WTC11 (cell line): Measurements from ENCODE around the gene PAF1. TPM values are rescaled to one million over a fixed set of nuclear protein-coding genes. Genes with fewer than 3 reads are reported as not detected.

Experiments used
- ATAC-seq: fragments of 200-7000 bp; cut with Tn5 transposase; 2 replicates; pipeline ENCODE4 v1.10.0; 2021; ENCODE audit warnings: mild to moderate bottlenecking, moderate library complexity
- CTCF ChIA-PET: fragments of 300-600 bp; sonication (Branson Sonifier 250); formaldehyde crosslinking; loops from one replicate; lab custom pipeline; 2021; ENCODE audit warnings: antibody characterized with exemption; lab: Charles Lee
- POLR2A ChIA-PET: fragments of 350-600 bp; sonication (Branson Sonifier 250); formaldehyde crosslinking; loops from one replicate; lab custom pipeline; 2021; ENCODE audit warnings: antibody characterized with exemption; lab: Charles Lee
- DNase-seq: peaks from one replicate; pipeline ENCODE4 v3.0.0; 2021; ENCODE audit warnings: low spot score
- H3K27ac Mint-ChIP-seq: 2 replicates; pipeline ENCODE4 v1.8.0; 2021; ENCODE audit warnings: mixed read lengths
- H3K27me3 Mint-ChIP-seq: 2 replicates; pipeline ENCODE4 v1.8.0; 2021; ENCODE audit warnings: low read depth, mild to moderate bottlenecking, moderate library complexity, mixed read lengths
- H3K36me3 Mint-ChIP-seq: 2 replicates; pipeline ENCODE4 v1.8.0; 2021; ENCODE audit warnings: mixed read lengths
- H3K4me1 Mint-ChIP-seq: 2 replicates; pipeline ENCODE4 v1.8.0; 2022; ENCODE audit warnings: mixed read lengths
- H3K4me3 Mint-ChIP-seq: 2 replicates; pipeline ENCODE4 v1.8.0; 2021; ENCODE audit warnings: mild to moderate bottlenecking, moderate library complexity, mixed read lengths
- H3K9me3 Mint-ChIP-seq: 2 replicates; pipeline ENCODE4 v1.8.0; 2021; ENCODE audit warnings: mixed read lengths
- CBFB ChIP-seq: sonication (generic); formaldehyde crosslinking; IDR thresholded peaks from 2 replicates; pipeline ENCODE4 v1.8.1; 2022; ENCODE audit warnings: mild to moderate bottlenecking, low read depth, missing genetic modification reagents
- ESRRA ChIP-seq: sonication (generic); formaldehyde crosslinking; IDR thresholded peaks from 2 replicates; pipeline ENCODE4 v1.8.1; 2022; ENCODE audit warnings: mild to moderate bottlenecking, missing genetic modification reagents, borderline replicate concordance
- ETV6 ChIP-seq: sonication (generic); formaldehyde crosslinking; IDR thresholded peaks from 2 replicates; pipeline ENCODE4 v1.8.1; 2022; ENCODE audit warnings: mild to moderate bottlenecking, missing genetic modification reagents
- GABPB1 ChIP-seq: sonication (generic); formaldehyde crosslinking; IDR thresholded peaks from 2 replicates; pipeline ENCODE4 v1.8.1; 2023; ENCODE audit warnings: mild to moderate bottlenecking, missing genetic modification reagents
- HMGA2 ChIP-seq: fragments of 250-450 bp; sonication (Bioruptor Pico); IDR thresholded peaks from 2 replicates; pipeline ENCODE4 v1.4.0; 2021; ENCODE audit warnings: mild to moderate bottlenecking, moderate library complexity
- JAZF1 ChIP-seq: fragments of 250-450 bp; sonication (Bioruptor Pico); IDR thresholded peaks from 2 replicates; pipeline ENCODE4 v1.9.0; 2021; ENCODE audit warnings: moderate library complexity, mild to moderate bottlenecking, inconsistent platforms
- NFE2L1 ChIP-seq: sonication (generic); formaldehyde crosslinking; IDR thresholded peaks from 2 replicates; pipeline ENCODE4 v1.8.1; 2023; ENCODE audit warnings: missing genetic modification reagents
- TEAD4 ChIP-seq: sonication (generic); formaldehyde crosslinking; IDR thresholded peaks from 2 replicates; pipeline ENCODE4 v1.8.0; 2022; ENCODE audit warnings: mild to moderate bottlenecking, missing genetic modification reagents
- ZNF138 ChIP-seq: sonication (generic); formaldehyde crosslinking; conservative IDR thresholded peaks from 2 replicates; pipeline ENCODE4 v1.8.1; 2022; ENCODE audit warnings: mild to moderate bottlenecking, moderate library complexity, missing genetic modification reagents
- ZNF232 ChIP-seq: sonication (generic); formaldehyde crosslinking; IDR thresholded peaks from 2 replicates; pipeline ENCODE4 v1.8.0; 2022; ENCODE audit warnings: mild to moderate bottlenecking, missing genetic modification reagents
- ZNF423 ChIP-seq: fragments of 250-450 bp; sonication (Bioruptor Pico); IDR thresholded peaks from 2 replicates; pipeline ENCODE4 v2.1.2; 2022; ENCODE audit warnings: mild to moderate bottlenecking, moderate library complexity
- total RNA-seq: library from RNA; stranded (reverse); gene quantifications from 3 replicates; pipeline ENCODE4 v1.2.3, GENCODE V29; 2021
- TF ChIP-seq, protein P1 (sequence below): sonication (generic); formaldehyde crosslinking; IDR thresholded peaks from 2 replicates; pipeline ENCODE4 v1.8.0; 2022; ENCODE audit warnings: missing genetic modification reagents
- TF ChIP-seq, protein P2 (sequence below): sonication (generic); formaldehyde crosslinking; IDR thresholded peaks from 2 replicates; pipeline ENCODE4 v1.8.0; 2023; ENCODE audit warnings: missing genetic modification reagents
- TF ChIP-seq, protein P3 (sequence below): sonication (generic); formaldehyde crosslinking; IDR thresholded peaks from 2 replicates; pipeline ENCODE4 v1.8.1; 2023; ENCODE audit warnings: mild to moderate bottlenecking, missing genetic modification reagents
- TF ChIP-seq, protein P4 (sequence below): fragments of 200-600 bp; IDR thresholded peaks from 2 replicates; pipeline ENCODE4 v1.8.0; 2022; ENCODE audit warnings: antibody characterized with exemption
- TF ChIP-seq, protein P5 (sequence below): sonication (generic); formaldehyde crosslinking; IDR thresholded peaks from 2 replicates; pipeline ENCODE4 v1.8.1; 2022; ENCODE audit warnings: low read depth, missing genetic modification reagents, borderline replicate concordance
- TF ChIP-seq, protein P6 (sequence below): fragments of 250-450 bp; sonication (Bioruptor Pico); IDR thresholded peaks from 2 replicates; pipeline ENCODE4 v1.9.0; 2021; ENCODE audit warnings: moderate library complexity, mild to moderate bottlenecking, inconsistent platforms, borderline replicate concordance
- TF ChIP-seq, protein P7 (sequence below): fragments of 250-450 bp; sonication (Bioruptor Pico); IDR thresholded peaks from 2 replicates; pipeline ENCODE4 v1.8.0; 2021; ENCODE audit warnings: mild to moderate bottlenecking
- TF ChIP-seq, protein P8 (sequence below): fragments of 250-450 bp; sonication (Bioruptor Pico); IDR thresholded peaks from 2 replicates; pipeline ENCODE4 v2.1.2; 2022; ENCODE audit warnings: mild to moderate bottlenecking, moderate library complexity

The PAF1 gene
- total RNA-seq, 1 experiment from 2014 or later: 27.8 TPM

DNA sequence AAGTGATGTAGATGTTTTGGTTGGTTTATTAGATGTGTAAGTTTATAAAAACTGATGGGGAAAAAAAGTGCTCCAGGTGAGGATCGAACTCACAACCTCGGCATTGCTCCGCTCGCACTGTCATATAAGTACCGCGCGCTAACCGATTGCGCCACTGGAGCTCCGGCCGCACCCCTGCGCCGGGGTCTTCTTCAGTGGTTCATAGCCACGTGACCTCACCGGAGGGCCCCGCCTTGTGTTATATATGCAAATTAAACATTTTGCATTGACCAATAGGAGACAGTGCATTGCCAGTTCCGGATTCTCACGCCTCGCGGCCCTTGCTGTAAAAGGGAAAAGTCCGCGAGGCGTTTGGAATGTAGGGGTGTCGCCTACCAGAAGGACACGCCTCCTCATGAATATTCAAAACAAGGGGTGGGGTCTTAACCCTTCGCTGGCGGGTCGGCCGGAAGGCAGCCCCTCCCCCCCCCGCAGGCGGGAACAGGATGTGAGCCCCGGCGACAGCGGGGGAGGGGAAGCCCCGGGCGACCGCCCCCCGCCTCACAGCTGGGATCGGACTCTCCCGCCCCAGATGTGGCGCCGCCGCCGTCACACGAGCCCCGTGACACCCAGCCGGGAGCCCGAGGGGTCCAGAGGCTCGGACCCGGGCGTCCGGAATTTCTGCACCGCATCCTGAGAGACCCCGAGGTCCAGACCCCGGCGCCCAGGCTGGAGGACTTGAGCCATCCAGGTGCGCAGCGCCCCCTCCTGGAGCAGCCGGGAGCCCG is 21.4 kb upstream of the PAF1 start, which contains the start of gene PLEKHG2 (continued):
- TF ChIP-seq, protein P1, sequence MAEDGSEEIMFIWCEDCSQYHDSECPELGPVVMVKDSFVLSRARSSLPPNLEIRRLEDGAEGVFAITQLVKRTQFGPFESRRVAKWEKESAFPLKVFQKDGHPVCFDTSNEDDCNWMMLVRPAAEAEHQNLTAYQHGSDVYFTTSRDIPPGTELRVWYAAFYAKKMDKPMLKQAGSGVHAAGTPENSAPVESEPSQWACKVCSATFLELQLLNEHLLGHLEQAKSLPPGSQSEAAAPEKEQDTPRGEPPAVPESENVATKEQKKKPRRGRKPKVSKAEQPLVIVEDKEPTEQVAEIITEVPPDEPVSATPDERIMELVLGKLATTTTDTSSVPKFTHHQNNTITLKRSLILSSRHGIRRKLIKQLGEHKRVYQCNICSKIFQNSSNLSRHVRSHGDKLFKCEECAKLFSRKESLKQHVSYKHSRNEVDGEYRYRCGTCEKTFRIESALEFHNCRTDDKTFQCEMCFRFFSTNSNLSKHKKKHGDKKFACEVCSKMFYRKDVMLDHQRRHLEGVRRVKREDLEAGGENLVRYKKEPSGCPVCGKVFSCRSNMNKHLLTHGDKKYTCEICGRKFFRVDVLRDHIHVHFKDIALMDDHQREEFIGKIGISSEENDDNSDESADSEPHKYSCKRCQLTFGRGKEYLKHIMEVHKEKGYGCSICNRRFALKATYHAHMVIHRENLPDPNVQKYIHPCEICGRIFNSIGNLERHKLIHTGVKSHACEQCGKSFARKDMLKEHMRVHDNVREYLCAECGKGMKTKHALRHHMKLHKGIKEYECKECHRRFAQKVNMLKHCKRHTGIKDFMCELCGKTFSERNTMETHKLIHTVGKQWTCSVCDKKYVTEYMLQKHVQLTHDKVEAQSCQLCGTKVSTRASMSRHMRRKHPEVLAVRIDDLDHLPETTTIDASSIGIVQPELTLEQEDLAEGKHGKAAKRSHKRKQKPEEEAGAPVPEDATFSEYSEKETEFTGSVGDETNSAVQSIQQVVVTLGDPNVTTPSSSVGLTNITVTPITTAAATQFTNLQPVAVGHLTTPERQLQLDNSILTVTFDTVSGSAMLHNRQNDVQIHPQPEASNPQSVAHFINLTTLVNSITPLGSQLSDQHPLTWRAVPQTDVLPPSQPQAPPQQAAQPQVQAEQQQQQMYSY (CRISPR knock-in tag): no peak
- TF ChIP-seq, protein P2, sequence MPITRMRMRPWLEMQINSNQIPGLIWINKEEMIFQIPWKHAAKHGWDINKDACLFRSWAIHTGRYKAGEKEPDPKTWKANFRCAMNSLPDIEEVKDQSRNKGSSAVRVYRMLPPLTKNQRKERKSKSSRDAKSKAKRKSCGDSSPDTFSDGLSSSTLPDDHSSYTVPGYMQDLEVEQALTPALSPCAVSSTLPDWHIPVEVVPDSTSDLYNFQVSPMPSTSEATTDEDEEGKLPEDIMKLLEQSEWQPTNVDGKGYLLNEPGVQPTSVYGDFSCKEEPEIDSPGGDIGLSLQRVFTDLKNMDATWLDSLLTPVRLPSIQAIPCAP (CRISPR knock-in tag): no peak
- TF ChIP-seq JAZF1 (CRISPR knock-in tag) (no peak), TEAD4 (CRISPR knock-in tag) (no peak), HMGA2 (CRISPR knock-in tag) (peak; percentile 50; the same call in 1 of the 2 replicates), CBFB (CRISPR knock-in tag) (no peak), ESRRA (CRISPR knock-in tag) (no peak), ZNF138 (CRISPR knock-in tag) (no peak)
- TF ChIP-seq, protein P3, sequence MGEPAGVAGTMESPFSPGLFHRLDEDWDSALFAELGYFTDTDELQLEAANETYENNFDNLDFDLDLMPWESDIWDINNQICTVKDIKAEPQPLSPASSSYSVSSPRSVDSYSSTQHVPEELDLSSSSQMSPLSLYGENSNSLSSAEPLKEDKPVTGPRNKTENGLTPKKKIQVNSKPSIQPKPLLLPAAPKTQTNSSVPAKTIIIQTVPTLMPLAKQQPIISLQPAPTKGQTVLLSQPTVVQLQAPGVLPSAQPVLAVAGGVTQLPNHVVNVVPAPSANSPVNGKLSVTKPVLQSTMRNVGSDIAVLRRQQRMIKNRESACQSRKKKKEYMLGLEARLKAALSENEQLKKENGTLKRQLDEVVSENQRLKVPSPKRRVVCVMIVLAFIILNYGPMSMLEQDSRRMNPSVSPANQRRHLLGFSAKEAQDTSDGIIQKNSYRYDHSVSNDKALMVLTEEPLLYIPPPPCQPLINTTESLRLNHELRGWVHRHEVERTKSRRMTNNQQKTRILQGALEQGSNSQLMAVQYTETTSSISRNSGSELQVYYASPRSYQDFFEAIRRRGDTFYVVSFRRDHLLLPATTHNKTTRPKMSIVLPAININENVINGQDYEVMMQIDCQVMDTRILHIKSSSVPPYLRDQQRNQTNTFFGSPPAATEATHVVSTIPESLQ (CRISPR knock-in tag): no peak
- TF ChIP-seq, protein P4, sequence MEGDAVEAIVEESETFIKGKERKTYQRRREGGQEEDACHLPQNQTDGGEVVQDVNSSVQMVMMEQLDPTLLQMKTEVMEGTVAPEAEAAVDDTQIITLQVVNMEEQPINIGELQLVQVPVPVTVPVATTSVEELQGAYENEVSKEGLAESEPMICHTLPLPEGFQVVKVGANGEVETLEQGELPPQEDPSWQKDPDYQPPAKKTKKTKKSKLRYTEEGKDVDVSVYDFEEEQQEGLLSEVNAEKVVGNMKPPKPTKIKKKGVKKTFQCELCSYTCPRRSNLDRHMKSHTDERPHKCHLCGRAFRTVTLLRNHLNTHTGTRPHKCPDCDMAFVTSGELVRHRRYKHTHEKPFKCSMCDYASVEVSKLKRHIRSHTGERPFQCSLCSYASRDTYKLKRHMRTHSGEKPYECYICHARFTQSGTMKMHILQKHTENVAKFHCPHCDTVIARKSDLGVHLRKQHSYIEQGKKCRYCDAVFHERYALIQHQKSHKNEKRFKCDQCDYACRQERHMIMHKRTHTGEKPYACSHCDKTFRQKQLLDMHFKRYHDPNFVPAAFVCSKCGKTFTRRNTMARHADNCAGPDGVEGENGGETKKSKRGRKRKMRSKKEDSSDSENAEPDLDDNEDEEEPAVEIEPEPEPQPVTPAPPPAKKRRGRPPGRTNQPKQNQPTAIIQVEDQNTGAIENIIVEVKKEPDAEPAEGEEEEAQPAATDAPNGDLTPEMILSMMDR: no peak; the same call in none of the 2 replicates

DNA sequence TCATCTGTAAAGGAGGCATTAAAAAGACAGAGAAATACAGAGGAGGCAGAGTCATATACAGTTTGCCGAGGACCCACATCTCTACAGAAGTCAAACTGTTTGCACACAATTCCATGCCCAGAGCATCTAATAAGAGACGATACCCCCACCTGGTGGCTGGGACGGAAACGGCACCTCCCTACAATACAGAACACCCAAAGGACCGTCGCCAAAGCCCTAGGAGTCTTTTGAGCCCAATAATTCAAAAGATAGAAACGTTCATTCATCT is 20.9 kb upstream of the PAF1 start:
- no peaks in the 10 kb centered on the region for H3K9me3 Mint-ChIP-seq
- peak overlapping the region; percentile 84 for H3K27ac Mint-ChIP-seq
- ChIA-PET POLR2A (interaction anchor here (0.5 to 2.3 kb wide), 7 partner anchors 8 to 80 kb away, joined by 5 to 11 read pairs (median 8); partner anchors contain the start of genes MED29, PAF1 and RPS16), CTCF (interaction anchor here (0.6 to 2.3 kb wide), 11 partner anchors 11 to 64 kb away, joined by 3 to 43 read pairs (median 4); partner anchors contain the start of genes MED29, PAF1 and RPS16)
- peak overlapping the region; percentile 99 for H3K4me3 Mint-ChIP-seq
- H3K36me3 Mint-ChIP-seq: peaks cover 8% of the 10 kb centered on the region; the same call in 1 of the 2 replicates
- H3K4me1 Mint-ChIP-seq: peaks cover 47% of the 10 kb centered on the region
- H3K27me3 Mint-ChIP-seq: no peaks in the 10 kb centered on the region
- ATAC-seq (peak; percentile 8), DNase-seq (peak; percentile 90)
- no peak for TF ChIP-seq NFE2L1
- TF ChIP-seq ETV6 (CRISPR knock-in tag): no peak
- TF ChIP-seq, protein P5, sequence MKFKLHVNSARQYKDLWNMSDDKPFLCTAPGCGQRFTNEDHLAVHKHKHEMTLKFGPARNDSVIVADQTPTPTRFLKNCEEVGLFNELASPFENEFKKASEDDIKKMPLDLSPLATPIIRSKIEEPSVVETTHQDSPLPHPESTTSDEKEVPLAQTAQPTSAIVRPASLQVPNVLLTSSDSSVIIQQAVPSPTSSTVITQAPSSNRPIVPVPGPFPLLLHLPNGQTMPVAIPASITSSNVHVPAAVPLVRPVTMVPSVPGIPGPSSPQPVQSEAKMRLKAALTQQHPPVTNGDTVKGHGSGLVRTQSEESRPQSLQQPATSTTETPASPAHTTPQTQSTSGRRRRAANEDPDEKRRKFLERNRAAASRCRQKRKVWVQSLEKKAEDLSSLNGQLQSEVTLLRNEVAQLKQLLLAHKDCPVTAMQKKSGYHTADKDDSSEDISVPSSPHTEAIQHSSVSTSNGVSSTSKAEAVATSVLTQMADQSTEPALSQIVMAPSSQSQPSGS (CRISPR knock-in tag): no peak
- TF ChIP-seq ZNF423: peak; percentile 34; the same call in 1 of the 2 replicates
- TF ChIP-seq ESRRA (CRISPR knock-in tag): no peak
- TF ChIP-seq, protein P6, sequence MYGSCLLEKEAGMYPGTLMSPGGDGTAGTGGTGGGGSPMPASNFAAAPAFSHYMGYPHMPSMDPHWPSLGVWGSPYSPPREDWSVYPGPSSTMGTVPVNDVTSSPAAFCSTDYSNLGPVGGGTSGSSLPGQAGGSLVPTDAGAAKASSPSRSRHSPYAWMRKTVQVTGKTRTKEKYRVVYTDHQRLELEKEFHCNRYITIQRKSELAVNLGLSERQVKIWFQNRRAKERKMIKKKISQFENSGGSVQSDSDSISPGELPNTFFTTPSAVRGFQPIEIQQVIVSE (CRISPR knock-in tag): no peak
- no peak for TF ChIP-seq ZNF232 (CRISPR knock-in tag)
- TF ChIP-seq, protein P7, sequence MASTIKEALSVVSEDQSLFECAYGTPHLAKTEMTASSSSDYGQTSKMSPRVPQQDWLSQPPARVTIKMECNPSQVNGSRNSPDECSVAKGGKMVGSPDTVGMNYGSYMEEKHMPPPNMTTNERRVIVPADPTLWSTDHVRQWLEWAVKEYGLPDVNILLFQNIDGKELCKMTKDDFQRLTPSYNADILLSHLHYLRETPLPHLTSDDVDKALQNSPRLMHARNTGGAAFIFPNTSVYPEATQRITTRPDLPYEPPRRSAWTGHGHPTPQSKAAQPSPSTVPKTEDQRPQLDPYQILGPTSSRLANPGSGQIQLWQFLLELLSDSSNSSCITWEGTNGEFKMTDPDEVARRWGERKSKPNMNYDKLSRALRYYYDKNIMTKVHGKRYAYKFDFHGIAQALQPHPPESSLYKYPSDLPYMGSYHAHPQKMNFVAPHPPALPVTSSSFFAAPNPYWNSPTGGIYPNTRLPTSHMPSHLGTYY: no peak
- TF ChIP-seq, protein P4: peak; percentile 91
- no peak for TF ChIP-seq TEAD4 (CRISPR knock-in tag)
- TF ChIP-seq ZNF138 (CRISPR knock-in tag): no peak
- no peak for TF ChIP-seq GABPB1 (CRISPR knock-in tag)
- TF ChIP-seq, protein P8, sequence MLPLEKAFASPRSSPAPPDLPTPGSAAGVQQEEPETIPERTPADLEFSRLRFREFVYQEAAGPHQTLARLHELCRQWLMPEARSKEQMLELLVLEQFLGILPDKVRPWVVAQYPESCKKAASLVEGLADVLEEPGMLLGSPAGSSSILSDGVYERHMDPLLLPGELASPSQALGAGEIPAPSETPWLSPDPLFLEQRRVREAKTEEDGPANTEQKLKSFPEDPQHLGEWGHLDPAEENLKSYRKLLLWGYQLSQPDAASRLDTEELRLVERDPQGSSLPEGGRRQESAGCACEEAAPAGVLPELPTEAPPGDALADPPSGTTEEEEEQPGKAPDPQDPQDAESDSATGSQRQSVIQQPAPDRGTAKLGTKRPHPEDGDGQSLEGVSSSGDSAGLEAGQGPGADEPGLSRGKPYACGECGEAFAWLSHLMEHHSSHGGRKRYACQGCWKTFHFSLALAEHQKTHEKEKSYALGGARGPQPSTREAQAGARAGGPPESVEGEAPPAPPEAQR: no peak
